Frontal cortex (tissue), 4 donors: ENCODE data around the gene PCBP3. TPM values are rescaled to one million over a fixed set of nuclear protein-coding genes. Genes with fewer than 3 reads are reported as not detected.

Source experiments
- DNase-seq, 2 donors: peaks; one replicate each; pipeline ENCODE4 v3.0.0; 2012; ENCODE audit warnings: low spot score in 2 of 2
- FAIRE-seq: peaks from 2 replicates; lab custom pipeline; 2012; peaks lifted over from hg19 to GRCh38; lab: Jason Lieb, UNC
- total RNA-seq: library from RNA; depleted of rRNA; stranded (reverse); fragments of >200 nt; gene quantifications from one replicate; pipeline ENCODE4 v1.2.3, GENCODE V29; 2014
- donor health status: control.
- donor health status: control.
- donor health status: control.

The PCBP3 gene
- total RNA-seq, 1 donor from 2014 or later = 7.3 TPM

DNA sequence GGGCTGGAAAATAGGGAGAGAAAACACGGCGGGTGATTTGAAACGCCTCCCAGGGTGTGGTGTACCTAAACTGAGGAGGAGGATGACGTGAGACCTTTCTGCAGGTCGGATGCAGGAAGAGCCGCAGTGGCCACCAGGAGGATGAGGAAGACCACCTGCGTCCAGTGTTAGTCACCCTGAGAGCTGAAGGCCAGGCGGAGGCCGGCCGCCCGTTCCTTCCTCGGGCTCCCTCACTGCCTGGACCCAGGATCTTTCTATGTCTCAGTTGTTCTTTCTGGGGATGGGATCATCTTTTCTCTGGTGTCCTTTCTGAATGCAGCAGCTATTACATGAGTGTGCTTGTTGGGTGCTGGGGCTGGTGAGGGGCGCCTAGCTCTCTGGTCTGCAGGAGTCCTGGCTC is 263.3 kb downstream of the PCBP3 start:
- FAIRE-seq = no peak
- no peak for DNase-seq

DNA sequence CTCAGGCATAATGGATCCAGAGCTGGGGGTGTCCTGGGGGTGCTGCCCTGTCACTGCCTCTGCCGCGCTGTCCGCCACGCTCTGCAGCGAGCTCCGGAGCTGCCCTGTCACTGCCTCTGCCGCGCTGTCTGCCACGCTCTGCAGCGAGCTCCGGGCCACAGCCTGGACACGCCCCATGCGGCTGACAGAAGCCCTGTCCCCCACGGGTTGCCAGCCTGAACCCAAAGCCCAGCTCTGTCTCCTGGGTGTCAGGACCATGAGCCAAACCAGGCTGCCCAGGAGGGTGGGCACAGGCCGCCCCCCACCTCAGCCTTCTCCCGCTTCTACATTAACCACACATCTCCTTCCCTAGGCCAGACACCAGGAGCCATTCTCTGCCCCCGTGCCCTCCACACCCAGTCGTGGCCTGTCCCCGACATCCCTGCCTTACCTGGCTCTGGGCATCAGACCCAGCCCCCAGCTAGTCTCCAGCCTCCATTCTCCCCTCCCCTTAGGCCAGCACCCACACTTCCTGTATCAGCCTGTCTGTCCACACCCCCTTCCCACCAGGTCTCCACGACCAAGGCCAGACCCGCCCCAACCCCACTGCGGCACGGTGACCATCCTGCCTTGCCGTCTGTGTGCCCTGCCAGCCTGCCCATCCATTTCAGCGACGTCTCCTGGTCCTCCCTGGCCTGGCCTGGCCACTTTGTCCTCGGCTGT is 265.2 kb downstream of the PCBP3 start:
- DNase-seq (no peak), FAIRE-seq (no peak)

DNA sequence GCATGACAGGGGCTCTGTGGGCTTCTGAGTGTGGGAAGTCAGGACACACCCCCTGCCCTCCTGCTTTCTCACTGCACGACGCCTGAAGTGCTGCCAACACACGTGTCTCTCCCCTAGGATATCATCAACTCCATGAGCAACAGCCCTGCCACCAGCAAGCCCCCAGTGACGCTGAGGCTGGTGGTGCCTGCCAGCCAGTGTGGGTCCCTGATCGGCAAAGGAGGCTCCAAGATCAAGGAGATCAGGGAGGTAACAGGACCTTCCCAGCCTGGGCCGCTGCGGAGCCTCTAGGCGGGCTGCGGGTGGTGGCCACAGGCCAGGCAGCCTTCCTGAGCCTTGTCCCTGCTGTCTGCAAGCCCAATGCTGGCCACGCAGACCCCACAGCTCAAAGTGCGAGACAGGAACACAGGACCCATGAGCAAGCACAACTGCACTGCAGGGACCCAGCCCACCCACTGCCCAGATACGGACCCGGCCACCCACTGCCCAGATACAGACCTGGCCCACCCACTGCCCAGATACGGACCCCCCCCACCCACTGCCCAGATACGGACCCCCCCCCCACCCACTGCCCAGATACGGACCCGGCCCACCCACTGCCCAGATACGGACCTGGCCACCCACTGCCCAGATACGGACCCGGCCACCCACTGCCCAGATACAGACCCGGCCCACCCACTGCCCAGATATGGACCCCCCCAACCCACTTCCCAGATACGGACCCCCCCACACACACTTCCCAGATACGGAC is 265.9 kb downstream of the PCBP3 start:
- DNase-seq (no peak), FAIRE-seq (no peak)

DNA sequence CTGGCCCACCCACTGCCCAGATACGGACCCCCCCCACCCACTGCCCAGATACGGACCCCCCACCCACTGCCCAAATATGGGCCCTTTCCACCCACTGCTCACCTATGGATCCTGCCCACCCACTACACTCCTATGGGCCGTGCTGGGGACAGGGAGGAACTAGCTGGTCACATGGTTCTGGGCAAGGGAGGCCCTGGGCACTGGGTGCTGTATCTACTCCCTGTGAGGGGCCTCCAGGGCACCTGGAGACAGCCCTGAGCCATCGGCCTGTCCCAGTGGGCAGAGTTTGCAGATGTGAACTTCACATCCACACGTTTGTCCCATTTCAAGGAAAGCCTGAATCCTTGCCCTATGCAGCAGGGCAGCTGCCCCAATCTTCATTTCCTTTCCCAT is 266.6 kb downstream of the PCBP3 start:
- FAIRE-seq (no peak), DNase-seq (no peak)

DNA sequence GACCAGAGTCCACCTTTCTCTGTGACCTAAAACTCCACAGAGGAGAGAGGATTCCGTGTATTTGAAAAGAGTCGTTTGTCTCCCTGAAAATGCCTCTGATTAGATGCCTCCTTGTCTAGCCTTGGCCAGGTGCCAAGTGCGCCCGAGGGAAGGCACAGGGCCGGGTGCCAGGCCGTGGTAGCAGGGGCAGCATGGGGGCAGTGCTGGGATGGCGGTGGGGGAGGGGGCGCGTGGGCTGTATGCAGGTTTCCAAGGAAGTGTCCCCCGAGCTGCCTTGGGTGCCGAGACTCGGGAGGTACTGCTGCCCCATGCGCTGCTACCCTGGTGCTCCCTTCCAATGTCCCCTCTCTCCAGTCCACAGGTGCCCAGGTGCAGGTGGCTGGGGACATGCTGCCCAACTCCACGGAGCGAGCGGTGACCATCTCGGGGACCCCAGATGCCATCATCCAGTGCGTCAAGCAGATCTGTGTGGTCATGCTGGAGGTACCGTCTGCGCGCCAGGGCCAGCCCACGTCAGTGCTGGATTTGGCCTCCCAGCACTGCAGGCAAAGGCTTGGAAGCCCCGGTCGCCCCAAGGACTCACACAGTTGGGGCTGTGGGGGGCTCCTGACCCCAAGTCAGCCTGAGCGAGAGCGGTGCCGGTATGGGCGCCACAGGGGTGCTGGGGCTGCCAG is 267.2 kb downstream of the PCBP3 start:
- peak; percentile 62 for DNase-seq
- no peak for FAIRE-seq

DNA sequence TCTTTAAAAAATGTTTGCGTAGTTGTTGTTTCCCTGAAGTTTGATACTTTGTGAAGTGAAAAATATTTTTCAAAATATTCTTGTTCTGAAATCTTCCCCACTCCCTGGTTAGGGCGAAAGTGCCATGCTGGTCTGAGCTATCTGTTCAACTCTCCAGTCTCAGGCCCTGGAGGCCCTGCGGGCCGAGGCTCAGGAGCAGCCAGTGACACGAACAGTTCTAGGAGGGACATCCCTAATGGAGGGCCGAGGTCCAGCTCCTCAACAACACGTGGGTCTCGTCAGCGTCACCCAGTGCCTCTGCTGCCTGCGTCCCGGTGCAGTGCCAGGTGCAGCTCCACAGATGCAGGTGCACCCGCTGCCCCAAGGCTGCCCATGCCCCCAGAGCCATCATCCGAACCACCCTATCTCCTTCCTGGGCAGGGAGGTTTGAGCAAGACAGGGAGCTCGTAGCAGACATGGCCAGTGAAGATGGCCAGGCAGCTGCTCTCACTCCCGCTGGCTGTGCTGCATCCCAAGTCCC is 268.3 kb downstream of the PCBP3 start:
- no peak for FAIRE-seq
- no peak for DNase-seq

DNA sequence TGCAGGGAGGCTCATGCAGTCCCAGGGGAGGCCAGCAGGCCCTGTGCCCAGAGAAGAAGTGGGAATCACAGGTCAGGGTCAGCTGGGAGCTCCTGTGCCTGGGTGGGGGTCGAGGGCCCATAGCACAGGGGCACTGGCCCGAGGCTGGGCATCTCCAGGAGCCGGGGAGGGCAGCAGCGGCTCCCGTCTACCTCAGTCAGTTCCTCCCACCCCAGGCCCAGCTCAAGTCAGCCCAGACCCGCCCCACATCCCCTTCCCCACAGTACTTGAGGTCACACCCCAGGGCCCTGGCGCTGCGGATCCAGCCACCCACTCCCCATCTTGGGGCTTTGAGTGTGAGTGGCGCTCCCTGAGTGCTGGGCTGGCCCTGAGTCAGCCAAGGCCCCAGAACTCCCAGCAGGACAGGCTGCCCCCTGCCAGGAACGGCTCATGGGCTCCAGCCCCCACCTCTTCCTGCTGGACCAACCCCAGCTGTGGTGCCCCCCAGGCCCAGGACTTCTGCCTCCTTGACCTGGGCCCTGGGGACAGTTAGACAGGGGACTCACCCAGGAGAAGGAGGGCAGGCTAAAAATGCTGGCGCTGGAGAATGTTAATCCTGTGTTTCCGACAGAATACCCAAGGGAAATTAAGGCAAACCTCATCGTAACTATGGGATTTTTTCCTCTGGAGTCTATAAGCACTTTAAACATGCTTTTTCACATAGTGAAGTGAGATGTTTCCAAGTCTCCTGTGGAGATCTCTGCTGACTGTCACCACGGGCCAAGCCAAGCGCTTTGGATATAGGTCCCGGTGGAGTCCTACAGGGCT is 269.3 kb downstream of the PCBP3 start:
- no peak for FAIRE-seq

DNA sequence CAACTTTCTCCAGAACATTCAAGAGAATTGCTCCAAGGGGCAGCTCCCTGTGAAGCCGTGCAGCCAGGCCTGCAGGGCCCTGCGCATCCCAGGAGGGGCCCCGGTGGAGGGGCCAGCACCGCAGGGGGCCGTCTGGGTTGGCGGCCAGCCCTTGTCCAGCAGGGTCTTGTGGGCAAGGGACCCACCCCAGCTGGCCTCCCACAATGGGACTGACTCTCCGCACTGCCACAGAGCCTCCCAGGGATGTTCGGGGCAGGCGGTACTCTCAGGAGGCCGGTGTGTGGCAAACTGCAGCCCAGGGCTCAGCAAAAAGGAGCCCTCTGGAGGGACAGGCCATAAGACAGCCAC is 269.9 kb downstream of the PCBP3 start:
- FAIRE-seq = no peak
- no peak for DNase-seq

More for the DNA sequence above, 269.3 kb downstream of the PCBP3 start:
- DNase-seq = no peak

DNA sequence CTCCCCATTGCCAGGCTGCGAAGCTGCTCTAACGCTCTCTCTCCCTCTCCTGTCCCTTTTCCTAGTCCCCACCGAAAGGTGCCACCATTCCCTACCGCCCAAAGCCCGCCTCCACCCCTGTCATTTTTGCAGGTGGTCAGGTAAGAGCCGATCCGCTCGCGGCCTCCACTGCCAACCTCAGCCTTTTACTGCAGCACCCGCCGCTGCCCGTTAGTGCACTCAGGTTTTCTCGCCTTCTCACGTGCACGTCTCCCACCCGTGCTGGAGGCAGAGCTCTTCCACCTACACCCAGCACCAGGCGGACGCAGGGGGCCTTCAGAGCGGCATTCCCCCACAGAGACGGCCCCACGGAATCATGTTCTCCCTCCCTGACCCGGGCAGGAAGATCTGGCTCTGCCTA is 270.4 kb downstream of the PCBP3 start:
- DNase-seq = no peak
- no peak for FAIRE-seq

DNA sequence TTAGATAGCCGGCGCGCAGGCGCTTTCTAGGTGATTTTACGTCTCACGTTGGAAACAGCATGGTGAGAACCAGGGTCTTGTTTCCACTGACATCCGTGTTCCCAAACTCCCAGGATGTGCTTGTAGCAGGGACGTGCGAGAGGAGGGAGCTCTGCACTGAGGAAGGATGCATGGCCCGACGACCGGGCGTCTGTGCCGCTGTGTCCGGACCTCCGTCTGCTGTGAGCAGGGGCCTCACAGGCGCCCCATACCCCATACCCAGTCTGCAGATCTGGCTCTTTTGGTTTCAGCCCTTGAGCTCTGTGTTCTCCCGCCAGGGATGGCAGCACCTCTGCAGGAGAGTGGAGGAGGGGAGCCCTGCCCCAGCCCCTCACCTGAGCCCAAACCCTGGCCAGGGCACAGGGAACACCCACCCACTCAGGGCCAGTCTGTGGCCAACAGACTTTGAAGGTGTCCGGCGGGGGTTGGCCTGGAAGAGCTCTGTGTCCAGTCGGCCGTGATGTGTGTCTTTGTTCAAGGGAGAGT is 270.9 kb downstream of the PCBP3 start:
- FAIRE-seq = no peak

DNA sequence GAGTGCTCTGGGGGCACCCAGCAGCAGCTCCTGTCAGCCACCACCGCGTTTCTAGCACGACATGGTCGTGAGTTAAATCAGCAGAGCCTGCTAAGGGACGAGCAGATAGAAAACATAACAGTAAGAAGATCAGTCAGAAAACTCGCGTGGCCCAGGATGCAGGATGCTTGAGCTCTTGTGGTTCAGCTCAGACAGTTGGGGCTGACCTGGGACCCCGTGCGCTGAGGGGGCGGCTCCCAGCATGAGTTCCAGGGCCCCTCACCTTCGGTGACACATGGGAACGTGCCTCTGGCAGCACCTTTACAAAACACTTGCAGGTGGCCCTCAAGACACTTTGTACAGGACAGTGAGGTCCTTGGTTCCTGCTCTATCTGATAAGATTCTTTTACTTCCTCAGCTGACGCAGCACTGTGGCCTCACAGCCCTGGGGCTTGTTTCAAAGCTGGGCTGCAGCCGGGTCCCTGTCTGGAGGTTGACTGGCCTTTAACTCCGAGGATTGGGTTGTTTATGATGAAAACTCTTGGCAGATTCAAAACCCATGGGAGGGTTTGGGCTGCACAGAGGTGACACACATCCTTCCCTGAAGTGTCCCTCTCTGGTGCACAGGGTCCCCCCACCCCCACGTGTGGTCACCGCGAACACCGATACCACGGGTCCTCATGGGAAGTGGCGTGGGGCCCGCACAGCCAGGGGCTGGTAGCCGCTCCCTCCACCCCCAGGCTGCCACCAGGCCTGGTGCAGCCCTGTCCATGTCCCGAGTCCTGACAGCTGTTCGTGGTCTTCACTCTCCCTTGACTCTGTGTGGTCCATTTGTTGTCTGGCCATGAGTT is 272.7 kb downstream of the PCBP3 start:
- no peak for FAIRE-seq
- no peak for DNase-seq

More for the DNA sequence above, 270.9 kb downstream of the PCBP3 start:
- DNase-seq = no peak

DNA sequence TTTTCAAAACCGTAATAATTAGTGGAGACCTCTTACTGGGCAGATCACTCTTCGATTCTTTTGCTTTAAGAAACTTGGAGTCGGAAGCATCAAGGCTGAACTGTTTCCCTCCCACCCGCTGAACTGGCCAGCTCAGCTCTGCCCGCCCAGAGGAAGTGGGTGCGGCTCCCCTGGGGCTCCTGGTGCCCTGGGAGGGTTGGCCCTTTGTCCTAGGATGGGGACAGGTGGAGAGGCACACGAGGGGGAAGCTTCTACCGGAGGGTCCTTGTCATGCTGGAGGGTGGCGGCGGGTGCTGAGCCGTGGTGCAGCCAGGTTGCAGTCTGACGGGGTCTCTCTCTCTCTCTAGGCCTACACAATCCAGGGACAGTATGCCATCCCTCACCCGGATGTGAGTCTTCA is 273.7 kb downstream of the PCBP3 start:
- DNase-seq (no peak), FAIRE-seq (no peak)

DNA sequence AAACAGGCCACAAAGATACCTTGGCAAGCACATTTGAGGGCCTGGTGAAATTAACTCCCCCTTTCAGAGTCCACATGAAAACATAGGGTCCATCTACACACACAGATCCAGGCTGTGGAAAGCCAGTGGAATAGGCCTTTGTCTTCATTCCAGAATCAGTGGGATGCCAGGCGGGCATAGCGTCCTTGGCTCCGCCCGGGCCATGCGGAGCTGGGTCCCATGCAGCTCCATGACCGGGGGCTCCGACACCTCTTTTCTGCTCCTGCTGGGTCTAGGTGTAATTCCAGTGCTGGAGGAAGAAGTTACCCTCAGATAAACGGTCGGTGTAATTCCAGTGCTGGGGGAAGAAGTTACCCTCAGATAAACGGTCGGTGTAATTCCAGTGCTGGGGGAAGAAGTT is 274.5 kb downstream of the PCBP3 start:
- FAIRE-seq (no peak), DNase-seq (no peak)

DNA sequence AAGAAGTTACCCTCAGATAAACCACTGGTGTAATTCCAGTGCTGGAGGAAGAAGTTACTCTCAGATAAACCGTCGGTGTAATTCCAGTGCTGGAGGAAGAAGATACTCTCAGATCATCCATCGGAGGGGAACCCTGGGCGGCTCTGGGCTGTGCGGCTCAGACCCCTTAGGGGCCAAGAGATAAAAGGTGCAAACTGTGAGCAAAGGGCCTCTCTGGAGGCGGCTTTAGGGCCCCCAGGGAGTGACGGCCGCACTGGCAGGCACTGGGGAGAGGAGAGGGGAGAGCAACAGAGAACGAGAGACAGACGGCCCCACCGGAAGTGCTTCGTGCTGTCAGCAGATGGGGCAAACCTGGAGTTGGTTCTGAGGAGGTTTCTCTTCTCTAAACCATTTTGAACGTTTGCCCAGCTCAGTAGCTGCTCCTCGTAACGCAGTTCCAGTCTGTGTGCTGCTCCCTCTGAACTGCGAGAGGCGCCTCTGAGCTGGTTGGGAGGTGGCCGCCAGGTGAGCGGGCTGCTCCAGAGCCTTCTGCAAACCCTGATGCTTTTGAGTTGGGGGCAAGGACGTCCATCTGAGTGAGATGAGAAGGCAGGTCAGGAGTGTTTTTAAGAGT is 275.4 kb downstream of the PCBP3 start:
- DNase-seq (no peak), FAIRE-seq (no peak)

DNA sequence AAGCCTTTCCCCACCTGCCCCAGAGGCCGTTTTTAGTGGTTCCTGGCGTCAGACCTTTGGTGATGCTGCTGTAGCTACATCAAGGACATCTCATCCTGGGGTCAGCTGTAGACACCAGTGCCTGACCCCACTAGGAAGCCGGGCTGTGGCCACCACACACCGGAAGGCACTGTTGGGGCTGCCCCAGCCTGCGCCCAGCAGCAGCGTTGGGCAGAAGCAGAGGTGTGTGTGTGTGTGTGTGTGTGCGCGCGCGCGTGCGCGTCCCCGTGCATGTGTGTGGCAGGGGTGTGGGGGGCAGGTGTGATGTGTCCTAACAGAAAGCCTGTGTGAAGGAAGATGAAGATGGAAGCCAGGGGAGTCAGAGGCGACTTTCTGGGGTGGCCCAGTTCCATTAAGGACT is 276.1 kb downstream of the PCBP3 start:
- FAIRE-seq = no peak
- no peak for DNase-seq

DNA sequence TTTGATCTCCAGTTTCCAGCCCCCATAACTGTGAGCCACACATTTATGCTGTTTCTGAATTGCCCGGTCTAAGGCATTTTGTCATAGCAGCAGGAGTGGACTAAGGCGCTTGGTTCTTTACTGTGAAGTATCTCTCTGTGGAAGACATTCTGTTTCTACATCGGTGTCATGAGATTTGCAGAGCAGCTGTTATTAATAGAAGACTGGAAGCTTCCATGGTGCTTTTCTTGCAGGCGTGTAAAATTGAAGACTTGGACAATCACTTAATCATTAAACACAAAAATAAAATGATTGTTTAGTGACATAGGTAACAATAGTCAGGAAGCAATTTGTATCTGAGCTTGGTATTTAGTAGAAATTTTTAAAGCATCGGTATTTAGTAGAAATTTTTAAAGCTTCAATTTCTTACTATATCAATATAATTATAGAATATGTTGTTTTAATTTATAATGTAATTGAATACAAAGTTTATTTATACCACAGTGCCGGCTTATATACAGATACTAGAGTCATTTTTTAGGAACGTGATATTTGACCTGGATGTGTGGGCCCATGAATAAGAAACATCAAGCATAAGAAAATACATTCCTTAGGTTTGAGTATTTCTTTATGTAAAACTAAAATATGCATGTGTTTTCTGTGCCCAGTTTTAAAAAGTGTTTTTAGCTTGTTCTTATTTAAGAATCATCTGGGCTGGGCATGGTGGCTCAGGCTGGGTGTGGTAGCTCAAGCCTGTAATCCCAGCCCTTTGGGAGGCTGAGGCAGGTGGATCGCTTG is 277.5 kb downstream of the PCBP3 start:
- FAIRE-seq = no peak
- no peak for DNase-seq

DNA sequence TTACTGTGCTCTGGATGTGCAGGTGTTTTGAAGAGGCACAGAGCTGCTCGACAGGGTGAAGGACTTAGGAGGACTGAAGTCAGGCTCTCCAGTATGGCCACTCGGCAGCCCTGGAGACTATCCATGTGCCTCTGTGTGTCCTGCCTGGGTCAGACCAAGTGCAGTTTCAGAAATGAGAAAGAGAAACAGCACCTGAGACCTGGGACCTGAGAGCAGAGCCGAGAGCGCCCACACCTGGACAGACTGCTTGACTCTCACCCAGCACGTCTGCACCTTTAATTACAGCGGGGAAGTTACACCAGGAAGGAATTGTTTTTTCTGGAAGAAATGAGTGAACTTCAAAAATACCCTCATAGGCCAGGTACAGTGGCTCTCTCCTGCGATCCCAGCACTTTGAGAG is 278.4 kb downstream of the PCBP3 start:
- no peak for FAIRE-seq
- no peak for DNase-seq

DNA sequence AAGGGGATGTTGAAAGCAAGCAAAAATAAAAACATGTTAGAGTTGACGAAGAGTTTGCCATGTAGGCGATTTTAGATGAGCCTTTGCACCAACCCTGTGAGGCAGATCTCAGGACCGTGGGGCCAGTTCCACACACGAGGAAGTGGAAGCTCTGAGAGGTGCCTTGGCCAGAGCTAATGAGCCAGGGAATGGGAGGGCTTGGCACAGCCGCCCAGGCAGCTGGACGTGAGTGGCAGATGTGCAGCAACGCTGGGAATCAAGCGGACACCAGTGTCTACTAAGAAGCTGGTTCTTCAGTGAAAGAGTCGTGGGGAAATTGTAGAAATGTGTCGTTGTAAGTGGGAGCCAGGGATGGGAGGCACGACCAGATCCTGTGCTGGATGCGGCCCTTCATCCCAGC is 279.1 kb downstream of the PCBP3 start:
- FAIRE-seq (no peak), DNase-seq (peak; percentile 30 to 45)
